Liver (tissue), 3 donors: ENCODE measurements around the gene SPACA9.

Source experiments
- EGR1 ChIP-seq, 2 donors: IDR thresholded peaks; 2 replicates each; pipeline ENCODE4 v1.6.1; 2016 to 2018; ENCODE audit warnings: antibody characterized with exemption in 2 of 2, low read depth in 2 of 2
- GABPA ChIP-seq, 2 donors: IDR thresholded peaks in 1 of 2; conservative IDR thresholded peaks in 1 of 2; 2 replicates each; pipeline ENCODE4 v1.6.1; 2016; ENCODE audit warnings: antibody characterized with exemption in 2 of 2, mild to moderate bottlenecking in 1 of 2, moderate library complexity in 1 of 2
- RXRA ChIP-seq, 2 donors: IDR thresholded peaks; 2 replicates each; pipeline ENCODE4 v1.6.1; 2017 to 2018; ENCODE audit warnings: antibody characterized with exemption in 2 of 2, mild to moderate bottlenecking in 1 of 2
- SP1 ChIP-seq: IDR thresholded peaks from 2 replicates; pipeline ENCODE4 v1.6.1; 2018; ENCODE audit warnings: antibody characterized with exemption, mild to moderate bottlenecking
- TF ChIP-seq, protein P1 (sequence below): fragments of 150-350 bp; IDR thresholded peaks from 2 replicates; pipeline ENCODE4 v1.5.1; 2017; ENCODE audit warnings: improper control_type of control experiment, low read depth, low read length; ENCODE audit not compliant: missing input control
- TF ChIP-seq, protein P2 (sequence below): IDR thresholded peaks from 2 replicates; pipeline ENCODE4 v1.6.1; 2016; ENCODE audit warnings: antibody characterized with exemption
- donor health status: healthy.
- donor health status: healthy.

DNA sequence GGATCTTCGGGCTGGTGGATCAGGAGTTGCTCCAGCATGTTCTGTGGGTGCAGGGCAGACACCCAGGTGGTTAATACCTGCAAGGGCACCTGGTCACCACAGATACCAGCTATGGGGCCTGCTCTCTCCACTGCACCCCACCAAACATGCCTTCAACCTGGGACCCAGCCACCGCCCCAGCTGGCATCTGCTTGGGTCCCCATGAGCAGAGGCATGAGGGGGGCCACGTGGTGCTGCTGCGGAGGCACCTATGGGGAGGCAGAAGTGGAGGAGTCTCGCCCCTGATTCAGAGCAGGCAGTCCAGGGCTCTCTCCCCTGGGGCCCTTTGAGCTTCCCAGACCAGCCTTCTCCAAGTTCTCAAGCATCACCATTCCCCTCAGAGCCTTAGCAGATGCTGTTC lies 3.5 kb upstream of the SPACA9 start:
- TF ChIP-seq, protein P1, sequence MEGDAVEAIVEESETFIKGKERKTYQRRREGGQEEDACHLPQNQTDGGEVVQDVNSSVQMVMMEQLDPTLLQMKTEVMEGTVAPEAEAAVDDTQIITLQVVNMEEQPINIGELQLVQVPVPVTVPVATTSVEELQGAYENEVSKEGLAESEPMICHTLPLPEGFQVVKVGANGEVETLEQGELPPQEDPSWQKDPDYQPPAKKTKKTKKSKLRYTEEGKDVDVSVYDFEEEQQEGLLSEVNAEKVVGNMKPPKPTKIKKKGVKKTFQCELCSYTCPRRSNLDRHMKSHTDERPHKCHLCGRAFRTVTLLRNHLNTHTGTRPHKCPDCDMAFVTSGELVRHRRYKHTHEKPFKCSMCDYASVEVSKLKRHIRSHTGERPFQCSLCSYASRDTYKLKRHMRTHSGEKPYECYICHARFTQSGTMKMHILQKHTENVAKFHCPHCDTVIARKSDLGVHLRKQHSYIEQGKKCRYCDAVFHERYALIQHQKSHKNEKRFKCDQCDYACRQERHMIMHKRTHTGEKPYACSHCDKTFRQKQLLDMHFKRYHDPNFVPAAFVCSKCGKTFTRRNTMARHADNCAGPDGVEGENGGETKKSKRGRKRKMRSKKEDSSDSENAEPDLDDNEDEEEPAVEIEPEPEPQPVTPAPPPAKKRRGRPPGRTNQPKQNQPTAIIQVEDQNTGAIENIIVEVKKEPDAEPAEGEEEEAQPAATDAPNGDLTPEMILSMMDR, result no peak
- TF ChIP-seq EGR1 (IDR thresholded peaks at IDR 0.05; ENCODE audit: low read depth in 2 of 2) (no peak), SP1 (no peak), GABPA (IDR thresholded peaks at IDR 0.05 in 1 of 2, conservative IDR thresholded peaks at IDR 0.05 in 1 of 2) (no peak), RXRA (IDR thresholded peaks at IDR 0.05) (no peak)
- TF ChIP-seq, protein P2, sequence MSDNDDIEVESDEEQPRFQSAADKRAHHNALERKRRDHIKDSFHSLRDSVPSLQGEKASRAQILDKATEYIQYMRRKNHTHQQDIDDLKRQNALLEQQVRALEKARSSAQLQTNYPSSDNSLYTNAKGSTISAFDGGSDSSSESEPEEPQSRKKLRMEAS, result no peak
